ENCODE results near the gene TSPEAR.

- TF ChIP-seq, protein P1, sequence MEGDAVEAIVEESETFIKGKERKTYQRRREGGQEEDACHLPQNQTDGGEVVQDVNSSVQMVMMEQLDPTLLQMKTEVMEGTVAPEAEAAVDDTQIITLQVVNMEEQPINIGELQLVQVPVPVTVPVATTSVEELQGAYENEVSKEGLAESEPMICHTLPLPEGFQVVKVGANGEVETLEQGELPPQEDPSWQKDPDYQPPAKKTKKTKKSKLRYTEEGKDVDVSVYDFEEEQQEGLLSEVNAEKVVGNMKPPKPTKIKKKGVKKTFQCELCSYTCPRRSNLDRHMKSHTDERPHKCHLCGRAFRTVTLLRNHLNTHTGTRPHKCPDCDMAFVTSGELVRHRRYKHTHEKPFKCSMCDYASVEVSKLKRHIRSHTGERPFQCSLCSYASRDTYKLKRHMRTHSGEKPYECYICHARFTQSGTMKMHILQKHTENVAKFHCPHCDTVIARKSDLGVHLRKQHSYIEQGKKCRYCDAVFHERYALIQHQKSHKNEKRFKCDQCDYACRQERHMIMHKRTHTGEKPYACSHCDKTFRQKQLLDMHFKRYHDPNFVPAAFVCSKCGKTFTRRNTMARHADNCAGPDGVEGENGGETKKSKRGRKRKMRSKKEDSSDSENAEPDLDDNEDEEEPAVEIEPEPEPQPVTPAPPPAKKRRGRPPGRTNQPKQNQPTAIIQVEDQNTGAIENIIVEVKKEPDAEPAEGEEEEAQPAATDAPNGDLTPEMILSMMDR (IDR thresholded peaks at IDR 0.05 in 4 of 5, conservative IDR thresholded peaks at IDR 0.05 in 1 of 5) = no peak
- TF ChIP-seq POLR2A (IDR thresholded peaks at IDR 0.05) = no peak
These were observed 152.7 kb downstream of the TSPEAR start, which contains the start of gene KRTAP10-3 for GRCh38 chr21:44558695-44559094.

Measured in gastrocnemius medialis (tissue), 4 donors.